ENCODE results near the gene ADAMTS17.

ADAMTS17 gene

GRCh38 chr15:100277087-100277855, 64.5 kb downstream of the ADAMTS17 start:
- DNase-seq (ENCODE audit: low spot score) = no peak

- DNase-seq (ENCODE audit: low spot score) = no peak
Measured at GRCh38 chr15:100276506-100276905, 65.3 kb downstream of the ADAMTS17 start.

- no peak for DNase-seq (ENCODE audit: low spot score)
Measured at GRCh38 chr15:100275641-100276040, 66.1 kb downstream of the ADAMTS17 start.

- no peak for DNase-seq (ENCODE audit: low spot score)
Measured at GRCh38 chr15:100269831-100270230, 71.9 kb downstream of the ADAMTS17 start.

GRCh38 chr15:100266166-100266565, 75.6 kb downstream of the ADAMTS17 start:
- no peak for DNase-seq (ENCODE audit: low spot score)

- DNase-seq (ENCODE audit: low spot score) = no peak
Measured at GRCh38 chr15:100265641-100266035, 76.1 kb downstream of the ADAMTS17 start.

GRCh38 chr15:100264994-100265640, 76.7 kb downstream of the ADAMTS17 start:
- DNase-seq (ENCODE audit: low spot score) = no peak

- no peak for DNase-seq (ENCODE audit: low spot score)
Measured at GRCh38 chr15:100263721-100264455, 77.9 kb downstream of the ADAMTS17 start.

- no peak for DNase-seq (ENCODE audit: low spot score)
Measured at GRCh38 chr15:100263031-100263430, 78.7 kb downstream of the ADAMTS17 start.

- no peak for DNase-seq (ENCODE audit: low spot score)
Measured at GRCh38 chr15:100261302-100262240, 80.2 kb downstream of the ADAMTS17 start.

GRCh38 chr15:100259266-100259665, 82.5 kb downstream of the ADAMTS17 start:
- DNase-seq (ENCODE audit: low spot score) = no peak

GRCh38 chr15:100256970-100257650, 84.7 kb downstream of the ADAMTS17 start:
- DNase-seq (ENCODE audit: low spot score) = no peak

- DNase-seq (ENCODE audit: low spot score) = no peak
Measured at GRCh38 chr15:100256101-100256969, 85.4 kb downstream of the ADAMTS17 start.

- DNase-seq (ENCODE audit: low spot score) = no peak
Measured at GRCh38 chr15:100255644-100256043, 86.1 kb downstream of the ADAMTS17 start.

- no peak for DNase-seq (ENCODE audit: low spot score)
Measured at GRCh38 chr15:100254691-100255090, 87.1 kb downstream of the ADAMTS17 start.

GRCh38 chr15:100254285-100254684, 87.5 kb downstream of the ADAMTS17 start:
- no peak for DNase-seq (ENCODE audit: low spot score)

- DNase-seq (ENCODE audit: low spot score) = no peak
Measured at GRCh38 chr15:100253640-100254039, 88.1 kb downstream of the ADAMTS17 start.

- DNase-seq (ENCODE audit: low spot score) = no peak
Measured at GRCh38 chr15:100252779-100253417, 88.9 kb downstream of the ADAMTS17 start.

- no peak for DNase-seq (ENCODE audit: low spot score)
Measured at GRCh38 chr15:100252359-100252758, 89.4 kb downstream of the ADAMTS17 start.

Measured in CD4-positive, alpha-beta T cell treated with Interleukin-15 for 4 hours (primary cell).